NCI-H187 (cell line): ENCODE results near the gene MXD1.
A peak's percentile ranks its signal among the peaks of the same experiment; 100 is the strongest.
"Not testable (repeated sequence)": the region's sequence is repeated elsewhere in the genome, so short reads cannot be mapped to it uniquely, and the experiment has no call there.

Experiments used
- DNase-seq, 2 experiments: peaks; one replicate each; lab custom pipeline; 2025; lab: John Stamatoyannopoulos, UW

The MXD1 gene, protein sequence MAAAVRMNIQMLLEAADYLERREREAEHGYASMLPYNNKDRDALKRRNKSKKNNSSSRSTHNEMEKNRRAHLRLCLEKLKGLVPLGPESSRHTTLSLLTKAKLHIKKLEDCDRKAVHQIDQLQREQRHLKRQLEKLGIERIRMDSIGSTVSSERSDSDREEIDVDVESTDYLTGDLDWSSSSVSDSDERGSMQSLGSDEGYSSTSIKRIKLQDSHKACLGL

DNA sequence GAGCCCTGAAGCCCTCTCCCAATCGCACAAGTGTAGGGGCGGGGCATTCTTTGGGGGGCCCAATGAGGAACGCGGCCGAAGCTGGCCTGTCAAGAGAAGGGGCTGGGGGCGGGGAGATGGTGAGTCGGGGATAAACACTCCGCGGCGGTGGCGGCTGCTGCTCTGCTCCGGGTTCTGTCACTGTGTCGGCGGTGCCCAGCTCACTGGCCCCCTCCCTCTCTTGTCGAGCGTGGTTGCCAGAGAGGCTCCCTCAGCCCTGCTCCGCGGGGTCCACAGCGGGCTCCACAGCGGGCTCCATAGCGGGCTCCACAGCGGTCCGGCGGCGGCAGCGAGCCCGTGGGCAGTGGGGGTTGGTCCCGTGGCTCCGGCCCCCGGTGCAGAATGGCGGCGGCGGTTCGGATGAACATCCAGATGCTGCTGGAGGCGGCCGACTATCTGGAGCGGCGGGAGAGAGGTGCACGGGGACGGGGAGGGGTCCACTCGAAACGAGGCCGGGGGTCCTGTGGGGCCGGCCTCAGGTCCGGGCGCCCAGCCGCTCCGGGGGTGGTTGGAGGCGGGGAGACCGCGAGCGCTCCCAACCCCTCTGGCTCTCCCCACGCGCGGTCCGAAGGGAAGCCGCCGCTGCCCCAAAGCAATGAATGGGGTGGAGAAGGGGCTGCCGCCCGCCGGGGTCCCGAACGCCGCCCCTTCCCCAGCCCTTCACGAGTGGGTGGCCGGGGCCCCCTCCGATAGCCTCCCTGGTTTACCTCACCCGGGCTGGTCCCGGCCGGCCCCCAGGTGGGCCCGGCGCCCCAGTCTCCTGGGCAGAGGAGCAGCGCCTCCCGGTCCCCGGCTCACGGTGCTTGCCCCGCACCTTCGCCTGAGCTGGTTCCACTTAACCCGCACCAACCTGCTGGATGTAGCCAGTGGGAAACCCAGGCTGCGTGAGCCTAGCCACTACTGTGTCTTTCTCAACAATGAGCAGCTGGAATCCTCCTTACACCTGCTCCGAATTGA lies at the start of gene MXD1:
Gene MXD1 (plus strand): TSS at position 160 of the 996 bp plus-strand sequence. CDS start 222 bp downstream, at position 382.
- no peak for DNase-seq

DNA sequence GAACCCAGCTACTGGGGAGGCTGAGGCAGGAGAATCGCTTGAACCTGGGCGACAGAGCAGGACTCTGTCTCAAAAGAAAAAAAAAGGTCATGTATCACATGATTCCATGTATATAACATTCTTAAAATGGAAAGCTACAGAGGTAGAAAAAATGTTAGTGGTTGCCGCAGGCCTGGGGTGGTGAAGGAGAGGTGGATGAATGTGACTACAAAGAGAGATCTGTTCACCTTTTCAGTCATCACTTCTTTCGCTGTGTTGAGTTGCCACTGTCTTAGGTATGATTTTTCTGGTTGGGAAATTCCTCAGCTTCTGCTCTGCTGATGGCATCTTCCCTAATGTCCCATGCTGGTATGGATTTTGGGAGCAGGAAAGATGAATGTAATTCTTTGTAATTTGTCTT lies 26.5 kb upstream of the MXD1 start:
- no peak for DNase-seq

DNA sequence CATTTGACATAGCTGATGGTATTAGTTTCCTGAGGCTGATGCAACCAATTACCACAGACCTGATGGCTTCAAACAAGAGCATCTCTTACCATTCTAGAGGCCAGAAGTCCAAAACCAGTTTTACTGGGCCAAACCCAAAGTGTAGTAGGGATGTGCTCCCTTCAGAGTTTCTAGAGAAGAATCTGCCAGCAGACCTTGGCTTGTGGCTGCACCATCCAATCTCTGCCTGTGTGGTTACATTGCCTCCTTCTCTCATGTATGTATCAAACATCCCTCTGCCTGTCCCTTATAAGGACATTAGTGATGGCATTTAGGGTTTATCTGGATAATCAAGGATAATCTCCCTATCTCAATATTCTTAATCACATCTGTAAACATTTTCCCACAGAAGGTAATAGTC lies 25.6 kb upstream of the MXD1 start:
- DNase-seq = no peak

DNA sequence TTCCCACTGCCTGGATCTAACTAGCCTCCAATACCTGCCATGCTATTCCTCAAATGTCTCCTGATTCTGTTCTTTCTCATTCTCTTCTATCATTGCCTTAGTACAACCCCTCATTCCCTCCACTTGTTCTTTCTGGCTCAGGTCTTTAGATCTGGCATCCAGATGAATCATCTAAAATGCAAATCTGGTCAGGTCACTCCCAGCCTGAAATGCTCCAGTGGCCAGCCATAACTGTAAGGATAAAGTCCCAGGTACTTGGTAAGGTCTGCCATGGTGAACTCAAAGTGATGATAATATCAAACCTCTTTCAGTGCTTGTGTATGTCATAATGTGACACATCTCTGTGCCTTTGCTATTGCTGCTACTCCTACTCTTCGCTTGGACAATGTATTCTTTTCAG lies 24.0 kb upstream of the MXD1 start:
- DNase-seq = no peak

DNA sequence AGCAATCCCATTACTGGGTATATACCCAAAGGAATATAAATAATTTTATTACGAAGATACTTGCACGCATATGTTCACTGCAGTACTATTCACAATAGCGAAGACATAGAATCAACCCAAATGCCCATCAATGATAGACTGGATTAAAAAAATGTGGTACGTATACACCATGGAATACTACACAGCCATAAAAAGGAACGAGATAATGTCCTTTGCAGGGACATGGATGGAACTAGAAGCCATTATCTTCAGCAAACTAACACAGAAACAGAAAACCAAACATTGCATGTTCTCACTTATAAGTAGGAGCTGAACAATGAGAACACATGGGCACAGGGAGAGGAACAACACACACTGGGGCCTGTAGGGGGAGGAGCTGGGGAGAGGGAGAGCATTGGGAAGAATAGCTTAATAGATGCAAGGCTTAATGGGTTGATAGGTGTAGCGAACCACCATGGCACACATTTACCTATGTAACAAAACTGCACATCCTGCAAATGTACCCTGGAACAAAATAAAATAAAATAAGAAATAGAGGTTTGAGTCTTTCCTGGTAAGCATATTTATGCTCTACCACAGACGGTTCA lies 22.0 kb upstream of the MXD1 start:
- not testable (repeated sequence) for DNase-seq

DNA sequence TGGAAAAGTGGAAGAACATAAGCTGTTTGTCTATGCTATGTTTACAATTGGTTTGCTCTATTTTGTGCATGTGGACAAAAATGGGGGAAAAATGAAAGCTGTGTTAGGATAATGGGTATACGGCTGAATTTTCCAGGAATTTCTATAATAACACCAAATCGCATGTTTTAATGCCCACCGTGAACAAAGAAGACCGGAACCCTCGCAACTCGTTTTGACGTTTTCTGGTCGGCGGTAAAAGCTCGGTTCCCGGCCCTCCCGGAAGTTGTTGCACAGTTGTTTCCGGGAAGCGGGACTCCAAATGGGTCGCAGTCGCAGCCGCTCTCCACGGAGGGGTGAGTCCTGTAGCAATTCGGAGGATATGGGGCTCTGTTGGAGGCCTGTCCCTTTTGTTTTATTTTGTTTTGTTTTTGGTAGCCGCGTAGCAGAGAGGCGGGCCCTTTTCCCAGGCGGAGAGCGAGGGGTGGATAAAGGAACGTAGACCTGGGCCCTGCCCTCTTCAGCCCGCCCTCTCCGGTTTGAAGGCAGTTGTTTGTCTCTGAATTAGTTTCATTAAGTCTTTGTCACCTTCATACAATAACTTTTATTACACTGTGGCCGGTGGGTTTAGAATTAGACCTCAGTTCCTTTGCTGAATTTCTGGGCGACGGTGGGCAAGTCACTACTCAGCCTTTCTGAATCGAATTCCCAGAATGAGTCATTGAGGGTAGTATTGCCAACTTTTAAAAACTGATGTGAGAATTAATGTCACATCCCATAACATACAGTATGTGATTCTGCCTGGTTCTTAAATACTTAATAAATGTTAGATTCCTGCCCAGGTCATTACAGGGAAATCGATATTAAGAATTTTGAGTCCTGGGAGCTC lies 21.0 kb upstream of the MXD1 start, which contains the start of gene SNRNP27:
Gene SNRNP27 (plus strand): TSS at position 273 of the 868 bp plus-strand sequence. CDS start 29 bp downstream, at position 302.
- DNase-seq = peak; percentile 77 to 80

DNA sequence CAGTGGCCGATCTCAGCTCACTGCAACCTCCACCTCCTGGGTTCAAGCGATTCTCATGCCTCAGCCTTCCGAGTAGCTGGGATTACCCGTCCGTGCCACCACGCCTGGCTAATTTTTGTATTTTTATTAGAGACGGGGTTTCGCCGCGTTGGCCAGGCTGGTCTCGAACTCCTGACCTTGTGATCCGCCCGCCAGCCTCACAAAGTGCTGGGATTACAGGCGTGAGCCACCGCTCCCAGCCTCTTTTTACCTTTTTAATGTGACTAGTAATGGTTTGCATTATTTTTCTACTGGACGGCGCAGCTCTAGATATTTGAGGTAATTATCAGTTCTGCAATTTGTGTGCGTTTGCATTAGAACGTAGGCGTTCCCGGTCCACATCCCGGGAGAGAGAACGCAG lies 20.2 kb upstream of the MXD1 start:
- not testable (repeated sequence) for DNase-seq

DNA sequence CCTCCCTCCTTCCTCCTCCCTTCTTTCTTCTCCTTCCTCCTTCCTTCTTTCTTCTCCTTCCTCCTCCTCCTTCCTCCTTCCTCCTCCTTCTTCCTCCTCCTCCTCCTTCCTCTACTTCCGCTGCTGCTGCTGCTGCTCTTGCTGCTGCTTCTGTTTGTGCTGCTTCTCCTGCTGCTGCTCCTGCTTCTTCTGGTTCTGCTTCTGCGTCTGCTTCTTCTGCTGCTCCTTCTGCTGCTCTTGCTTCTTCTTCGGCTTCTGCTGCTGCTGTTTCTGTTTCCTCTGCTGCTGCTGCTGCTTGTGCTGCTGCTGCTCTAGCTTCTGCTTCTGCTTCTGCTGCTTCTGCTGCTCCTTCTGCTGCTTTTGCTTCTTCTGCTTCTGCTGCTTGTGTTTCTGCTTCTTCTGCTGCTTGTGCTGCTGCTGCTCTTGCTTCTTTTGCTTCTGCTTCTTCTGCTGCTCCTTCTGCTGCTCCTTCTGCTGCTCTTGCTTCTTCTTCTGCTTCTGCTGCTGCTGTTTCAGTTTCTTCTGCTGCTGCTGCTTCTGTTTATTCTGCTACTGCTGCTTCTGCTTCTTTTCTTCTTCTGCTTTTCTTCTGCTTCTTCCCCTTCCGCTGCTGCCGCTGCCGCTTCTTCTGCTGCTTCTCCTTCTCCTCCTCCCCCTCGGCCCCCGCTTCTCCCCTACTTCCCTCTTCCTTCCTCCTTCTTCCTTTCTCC lies 12.5 kb upstream of the MXD1 start:
- DNase-seq = no peak

DNA sequence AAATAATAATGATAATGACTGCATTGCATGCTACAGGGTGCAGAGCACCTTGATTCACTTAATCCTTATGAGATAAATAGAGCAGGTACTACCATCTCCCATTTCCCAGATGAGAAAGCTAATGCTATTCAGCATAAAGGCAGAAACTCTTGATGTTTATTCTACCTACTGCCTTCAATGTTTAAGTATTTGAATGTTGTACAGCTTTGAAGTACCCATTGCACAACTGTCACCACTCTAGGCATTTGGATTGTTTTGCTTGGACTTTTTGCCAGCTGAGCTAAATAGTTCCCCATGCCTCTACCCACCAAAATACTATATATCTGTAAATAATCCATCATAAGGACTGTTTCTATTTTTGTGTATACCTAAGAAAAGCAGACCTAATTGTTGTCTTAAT lies 7.7 kb upstream of the MXD1 start:
- DNase-seq = no peak

DNA sequence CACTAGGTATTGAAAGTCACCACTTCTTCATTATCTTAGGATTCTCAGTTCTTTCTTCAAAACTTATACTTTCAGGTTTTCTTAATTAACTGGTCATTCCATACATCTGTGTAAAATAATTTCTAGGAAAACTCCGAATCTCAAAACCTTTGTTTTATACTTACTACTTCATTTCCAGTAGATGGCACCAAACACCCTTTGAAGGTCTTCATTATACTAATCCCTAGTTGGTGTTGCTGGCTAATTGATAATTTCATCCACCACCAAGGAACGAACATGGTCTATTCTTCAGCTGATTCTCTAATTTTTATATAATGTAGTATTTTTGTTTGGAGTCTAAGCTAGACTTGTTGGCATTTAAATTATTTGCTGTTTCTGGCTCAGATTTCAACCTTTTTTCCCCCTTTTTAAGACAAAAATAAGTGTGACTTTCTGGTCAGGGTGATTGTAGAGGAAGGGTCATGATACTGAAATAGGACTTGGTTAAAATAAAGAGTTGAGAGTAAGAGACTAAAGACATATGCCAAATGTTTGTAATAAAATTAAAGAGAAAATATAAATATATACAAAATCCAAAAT lies 2.8 kb upstream of the MXD1 start:
- DNase-seq = peak; percentile 15 to 27

DNA sequence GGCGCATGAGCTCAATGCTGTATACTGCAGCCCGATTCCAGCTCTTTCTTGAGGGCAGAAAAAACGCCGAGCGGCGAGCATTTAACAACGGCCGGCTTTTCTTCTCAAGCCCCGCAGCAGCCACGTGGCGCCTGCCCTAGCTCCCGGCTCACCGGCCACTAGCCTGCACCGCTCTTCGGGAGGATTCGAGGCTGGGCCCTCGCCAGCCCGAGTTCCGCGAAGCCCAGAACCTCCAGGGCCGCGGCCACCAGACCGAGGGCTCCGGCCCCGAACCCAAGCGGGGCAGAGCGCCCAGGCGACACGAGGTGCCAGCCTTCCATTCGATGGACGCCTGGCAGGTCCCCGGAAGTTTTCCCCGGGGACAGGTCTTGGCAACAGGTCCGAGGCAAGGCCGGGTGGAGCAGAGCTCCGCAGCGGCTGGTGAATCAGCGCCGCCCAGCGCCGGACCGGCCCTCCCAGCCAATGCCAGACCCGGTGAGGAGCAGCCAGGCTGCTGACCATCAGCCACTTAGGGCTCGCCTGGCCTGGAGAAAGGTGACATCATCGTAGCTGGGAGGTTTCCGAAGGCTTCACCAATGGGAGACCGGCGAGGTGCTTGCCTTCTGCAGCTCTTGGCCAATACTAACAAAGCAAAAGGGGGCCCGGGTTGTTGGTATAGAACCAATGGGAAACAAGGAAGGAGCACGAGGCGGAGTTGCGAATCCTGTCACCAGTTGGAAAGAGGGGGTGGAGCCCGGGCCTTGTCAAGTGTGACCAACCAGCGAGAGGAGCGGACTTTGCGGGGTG lies 552 bp upstream of the MXD1 start:
- DNase-seq = peak; percentile 99 to 100

DNA sequence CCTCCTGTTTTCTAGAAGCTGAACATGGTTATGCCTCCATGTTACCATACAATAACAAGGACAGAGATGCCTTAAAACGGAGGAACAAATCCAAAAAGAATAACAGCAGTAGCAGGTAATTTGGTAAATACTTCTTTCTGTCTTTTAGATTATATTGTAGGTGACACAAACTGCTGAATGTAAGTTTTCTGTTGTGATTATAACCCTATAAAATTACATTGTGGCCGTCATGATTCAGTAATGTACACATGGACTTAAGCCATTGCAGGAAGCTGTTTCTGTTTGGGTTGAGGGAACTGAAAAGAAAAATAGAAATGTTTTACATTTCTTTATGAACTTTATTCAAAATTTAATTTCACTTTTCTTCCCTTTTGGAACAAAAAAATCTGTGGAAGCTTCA lies 1.2 kb downstream of the MXD1 start:
- DNase-seq = no peak

DNA sequence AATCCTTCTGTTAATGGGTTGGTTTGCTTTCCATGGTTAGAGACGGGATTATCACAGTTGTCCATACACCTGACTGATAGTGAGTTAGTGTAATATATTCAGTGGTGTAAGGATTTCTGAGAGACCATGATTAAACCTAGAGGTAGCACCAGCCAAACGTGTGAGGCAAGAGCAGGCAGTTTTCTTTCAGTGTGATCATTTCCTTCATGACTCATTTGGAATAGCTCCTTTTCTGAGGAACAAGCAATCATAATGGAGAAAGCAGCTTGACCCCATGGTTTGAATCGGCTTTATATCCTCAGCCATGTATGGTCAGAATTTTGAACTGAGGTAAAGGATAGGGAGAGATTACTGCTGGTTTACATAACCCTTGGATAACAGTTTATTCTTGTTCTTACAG lies 2.9 kb downstream of the MXD1 start:
- no peak for DNase-seq

DNA sequence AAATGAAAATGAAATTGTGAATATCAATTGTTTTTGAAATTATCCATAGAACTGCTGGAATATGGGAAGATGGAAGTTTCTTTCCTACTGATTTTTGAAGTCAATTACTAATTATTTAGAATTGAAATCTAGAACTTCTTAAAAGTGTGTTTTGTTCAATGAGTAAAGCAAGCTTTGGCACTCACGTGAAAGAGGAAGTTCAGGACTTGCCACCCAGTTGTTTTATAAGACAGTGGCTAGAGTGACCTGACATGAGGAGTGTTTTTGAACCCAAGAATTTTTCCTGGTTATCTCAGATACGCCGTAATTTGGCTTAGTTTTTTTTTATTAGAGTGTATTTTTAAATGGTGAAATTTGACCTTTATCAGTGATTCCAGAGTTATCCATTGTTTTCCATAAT lies 3.5 kb downstream of the MXD1 start:
- no peak for DNase-seq

DNA sequence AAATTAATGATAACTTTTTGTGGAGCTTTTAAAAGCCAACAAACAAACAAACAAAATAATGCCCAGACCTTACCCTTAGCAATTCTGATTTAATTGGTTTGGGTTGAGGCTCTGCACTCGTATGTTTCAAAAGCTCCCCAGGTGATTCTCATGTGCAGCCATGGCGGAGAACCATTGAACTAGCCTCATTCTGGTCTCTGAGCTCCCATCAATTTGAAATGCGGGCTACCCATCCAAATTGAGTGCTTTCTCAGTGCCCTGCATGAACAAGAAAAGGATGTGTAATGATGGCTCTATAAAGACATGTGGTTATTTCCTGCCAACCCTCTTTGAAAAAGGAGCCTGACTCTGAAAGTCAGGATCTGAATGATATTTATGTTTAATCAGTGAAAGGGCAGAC lies 8.2 kb downstream of the MXD1 start:
- DNase-seq = no peak

DNA sequence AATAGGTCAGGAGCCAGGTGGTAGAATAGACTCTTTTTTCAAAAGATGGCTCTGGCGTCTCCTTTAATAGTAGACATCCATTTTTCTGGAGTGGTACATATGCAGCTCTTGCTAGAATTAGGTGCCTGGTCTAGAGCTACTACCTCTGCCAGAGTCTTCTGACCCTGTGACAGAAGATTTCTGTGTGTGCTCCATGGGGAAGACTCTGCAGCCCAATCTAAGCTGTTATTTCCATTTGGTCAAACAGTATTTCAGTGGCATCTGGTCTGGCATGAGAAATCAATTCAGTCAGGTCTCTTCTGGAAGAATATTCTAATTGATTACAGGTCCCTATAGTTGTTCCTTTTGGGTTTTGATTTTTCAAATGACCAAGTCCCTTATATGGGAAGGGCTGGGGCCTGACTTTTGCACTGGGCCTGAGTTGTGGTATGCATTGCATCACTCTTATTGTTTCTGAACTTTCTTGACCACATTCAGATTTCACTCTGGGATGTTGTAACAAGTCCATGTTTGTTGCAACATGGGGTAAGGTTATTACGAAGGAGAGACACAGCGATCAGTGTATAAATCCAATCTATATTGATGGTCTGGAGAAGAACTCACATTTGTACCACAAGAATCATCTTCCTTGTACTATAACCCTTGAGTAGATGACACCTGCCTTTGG lies 12.1 kb downstream of the MXD1 start:
- no peak for DNase-seq

DNA sequence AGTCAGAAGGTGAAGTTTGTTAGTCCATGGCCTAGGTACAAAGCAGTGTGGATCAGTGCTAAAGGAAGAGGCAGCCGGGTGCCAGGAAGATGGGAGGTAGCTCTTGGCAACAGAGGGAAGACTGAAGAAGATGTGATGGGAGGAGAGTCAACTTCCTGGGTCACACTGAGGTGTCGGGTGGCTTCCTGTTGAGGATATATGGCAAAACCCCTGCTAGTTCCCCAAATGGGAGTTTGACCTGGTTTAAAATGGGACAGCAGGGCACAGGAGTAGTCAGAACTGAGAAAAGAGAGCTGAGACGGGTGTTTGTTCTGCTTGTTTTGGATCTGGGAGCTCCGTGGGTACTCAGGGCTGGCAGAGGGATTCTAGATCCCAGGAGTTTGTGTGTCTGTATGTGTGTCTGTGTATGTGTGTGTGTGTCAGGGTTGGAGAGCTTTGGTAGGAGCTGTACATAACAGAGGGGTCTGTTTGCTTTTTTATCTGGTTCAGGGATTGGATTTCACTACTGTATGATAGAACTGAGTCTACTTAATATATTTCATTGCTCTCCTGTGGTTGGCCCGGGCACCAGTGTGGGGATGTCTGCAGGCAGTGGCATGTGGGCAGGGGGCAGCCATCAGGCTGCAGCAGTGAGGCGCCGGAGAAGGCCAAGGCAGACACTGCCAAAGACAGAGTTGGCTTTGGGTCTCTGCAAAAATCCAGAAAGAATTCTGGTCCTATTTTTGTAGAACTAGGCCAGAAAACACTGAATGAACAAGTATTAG lies 17.1 kb downstream of the MXD1 start:
- no peak for DNase-seq

DNA sequence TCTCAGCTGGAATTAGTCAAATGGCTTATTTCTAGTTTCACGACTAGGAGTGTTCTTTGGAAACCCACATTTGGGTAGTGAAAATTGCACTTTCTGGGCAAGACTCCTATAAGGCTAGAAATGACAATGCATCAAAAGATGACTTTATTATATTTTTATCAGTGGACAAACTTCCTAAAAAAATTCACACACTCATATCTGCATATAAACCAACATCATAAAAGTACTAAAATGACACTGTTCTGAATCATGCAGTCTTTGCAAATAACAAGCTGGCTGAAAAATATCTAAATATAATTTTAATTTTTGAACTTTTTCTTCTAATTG lies 17.6 kb downstream of the MXD1 start:
- DNase-seq = no peak
